RWPE2 (cell line): Measurements from ENCODE around the gene FMN1.
"Not testable (repeated sequence)": the region's sequence is repeated elsewhere in the genome, so short reads cannot be mapped to it uniquely, and the experiment has no call there.

Source experiments
- ATAC-seq: fragments of 200-7000 bp; cut with Tn5 transposase; 3 replicates; pipeline ENCODE4 v1.9.1; 2021; ENCODE audit warnings: low read depth
- DNase-seq: peaks from one replicate; pipeline ENCODE4 v3.0.0-alpha.2; 2020; ENCODE audit warnings: low spot score
- H3K27ac ChIP-seq: fragments of 450-650 bp; 2 replicates; pipeline ENCODE4 v1.5.1; 2017; ENCODE audit warnings: mild to moderate bottlenecking; ENCODE audit not compliant: poor library complexity, severe bottlenecking
- H3K27me3 ChIP-seq: fragments of 250-450 bp; sonication (Bioruptor Pico); 2 replicates; pipeline ENCODE4 v1.5.1; 2021; ENCODE audit warnings: mild to moderate bottlenecking, moderate library complexity; ENCODE audit not compliant: insufficient read depth, poor library complexity, severe bottlenecking
- H3K36me3 ChIP-seq: fragments of 250-450 bp; sonication (Bioruptor Pico); 2 replicates; pipeline ENCODE4 v1.5.1; 2020; ENCODE audit warnings: low read depth, mild to moderate bottlenecking, moderate library complexity
- H3K4me1 ChIP-seq: fragments of 250-450 bp; sonication (Bioruptor Pico); 2 replicates; pipeline ENCODE4 v1.5.1; 2021; ENCODE audit warnings: mild to moderate bottlenecking, moderate library complexity; ENCODE audit not compliant: insufficient read depth, poor library complexity, severe bottlenecking
- H3K4me3 ChIP-seq: fragments of 250-450 bp; sonication (Bioruptor Pico); 2 replicates; pipeline ENCODE4 v1.5.1; 2021; ENCODE audit warnings: mild to moderate bottlenecking, moderate library complexity; ENCODE audit not compliant: severe bottlenecking
- H3K9me3 ChIP-seq: fragments of 250-450 bp; sonication (Bioruptor Pico); 2 replicates; pipeline ENCODE4 v1.5.1; 2021; ENCODE audit warnings: mild to moderate bottlenecking, moderate library complexity; ENCODE audit not compliant: severe bottlenecking
- CTCF ChIP-seq: fragments of 450-650 bp; IDR thresholded peaks from one replicate; pipeline ENCODE4 v1.5.1; 2017; ENCODE audit warnings: mild to moderate bottlenecking, moderate library complexity; ENCODE audit not compliant: poor library complexity, severe bottlenecking

FMN1 gene

DNA sequence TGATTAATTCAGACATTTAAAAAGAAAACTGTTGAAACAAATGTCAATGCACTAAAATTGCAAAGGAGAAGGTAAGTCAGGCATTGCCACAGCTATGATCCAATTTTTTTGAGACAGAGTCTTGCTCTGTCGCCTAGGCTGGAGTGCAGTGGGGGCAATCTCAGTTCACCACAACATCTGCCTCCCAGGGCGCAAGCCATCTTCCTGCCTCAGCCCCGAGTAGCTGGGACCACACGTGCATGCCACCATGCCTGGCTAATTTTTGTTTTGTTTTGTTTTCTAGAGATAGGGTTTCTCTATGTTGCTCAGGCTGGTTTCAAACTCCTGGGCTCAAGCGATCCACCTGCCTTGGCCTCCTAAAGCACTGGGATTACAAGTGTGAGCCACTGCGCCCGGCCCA lies 117.6 kb downstream of the FMN1 start:
- Histone ChIP-seq H3K27me3 (no peaks in the 10 kb centered on the region), H3K36me3 (no peaks in the 10 kb centered on the region), H3K4me1 (no peaks in the 10 kb centered on the region), H3K27ac (no peak overlapping the region), H3K9me3 (no peaks in the 10 kb centered on the region), H3K4me3 (no peak overlapping the region)
- DNase-seq (no peak), ATAC-seq (no peak)
- no peak for TF ChIP-seq CTCF

DNA sequence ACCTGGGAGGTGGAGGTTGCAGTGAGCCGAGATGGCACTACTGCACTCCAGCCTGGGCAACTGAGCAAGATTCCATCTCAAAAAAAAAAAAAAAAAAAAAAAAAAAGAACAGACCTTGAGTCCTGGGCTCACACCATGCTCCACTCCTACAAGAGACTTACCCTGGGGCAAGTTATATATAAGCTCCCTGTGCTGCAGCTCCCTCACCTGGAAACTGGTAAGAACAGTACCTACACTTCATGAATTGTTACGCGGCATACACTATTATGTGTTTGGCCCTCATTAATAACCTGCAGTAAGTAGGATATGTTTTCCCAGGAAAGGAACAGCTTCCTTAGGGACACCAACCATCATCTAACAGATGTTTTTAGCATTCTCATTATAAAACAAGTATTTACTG lies 119.6 kb downstream of the FMN1 start:
- Histone ChIP-seq H3K27me3 (no peaks in the 10 kb centered on the region), H3K36me3 (no peaks in the 10 kb centered on the region), H3K4me3 (no peak overlapping the region), H3K4me1 (no peaks in the 10 kb centered on the region), H3K27ac (no peak overlapping the region), H3K9me3 (no peaks in the 10 kb centered on the region)
- no peak for DNase-seq
- peak; percentile 35 for TF ChIP-seq CTCF
- ATAC-seq, result peak; percentile 70; the same call in 2 of the 3 replicates

- H3K27me3 ChIP-seq, result no peaks in the 10 kb centered on the region
- TF ChIP-seq CTCF, result no peak
- no peaks in the 10 kb centered on the region for H3K4me1 ChIP-seq
- DNase-seq, result no peak
- ATAC-seq, result no peak
- no peaks in the 10 kb centered on the region for H3K36me3 ChIP-seq
- no peak overlapping the region for H3K27ac ChIP-seq
- H3K9me3 ChIP-seq, result no peaks in the 10 kb centered on the region
- H3K4me3 ChIP-seq, result no peak overlapping the region
Observed at GRCh38 chr15:33074212-33074611, 120.3 kb downstream of the FMN1 start.

DNA sequence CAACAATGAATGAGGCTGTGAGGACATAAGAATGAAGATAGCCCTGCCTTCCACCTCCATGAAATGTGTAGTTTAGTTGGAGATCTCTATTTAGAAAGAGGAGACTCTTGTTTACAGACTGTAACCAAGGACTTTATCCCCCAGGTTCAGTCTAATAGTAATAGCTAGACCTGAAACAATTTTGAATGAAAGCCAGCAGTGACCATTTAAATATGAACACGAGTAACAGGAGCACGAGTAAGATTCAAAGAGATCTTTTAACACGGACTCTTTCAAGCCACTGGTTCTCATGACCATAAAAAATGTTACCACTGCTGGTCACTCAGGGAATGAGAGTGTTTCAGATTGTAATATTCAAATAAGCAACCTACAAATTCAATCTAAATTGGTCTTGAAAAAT lies 123.1 kb downstream of the FMN1 start:
- TF ChIP-seq CTCF, result no peak
- Histone ChIP-seq H3K9me3 (no peaks in the 10 kb centered on the region), H3K27ac (no peak overlapping the region), H3K36me3 (no peaks in the 10 kb centered on the region), H3K4me3 (no peak overlapping the region), H3K27me3 (no peaks in the 10 kb centered on the region), H3K4me1 (peaks cover 21% of the 10 kb centered on the region)
- DNase-seq, result no peak
- ATAC-seq, result no peak

DNA sequence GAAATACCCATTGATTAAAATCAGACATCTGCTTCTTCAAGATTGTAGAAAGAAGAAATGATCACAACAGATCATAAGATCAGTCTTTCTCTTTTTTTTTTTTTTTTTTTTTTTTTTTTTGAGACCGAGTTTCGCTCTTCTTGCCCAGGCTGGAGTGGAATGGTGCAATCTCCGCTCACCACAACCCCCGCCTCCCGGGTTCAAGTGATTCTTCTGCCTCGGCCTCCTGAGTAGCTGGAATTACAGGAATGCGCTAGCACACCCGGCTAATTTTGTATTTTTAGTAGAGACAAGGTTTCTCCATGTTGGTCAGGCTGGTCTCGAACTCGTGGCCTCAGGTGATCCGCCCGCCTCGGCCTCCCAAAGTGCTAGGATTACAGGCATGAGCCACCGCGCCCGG lies 124.6 kb downstream of the FMN1 start:
- not testable (repeated sequence) for H3K9me3 ChIP-seq, H3K36me3 ChIP-seq, H3K4me3 ChIP-seq, H3K27ac ChIP-seq, ATAC-seq, DNase-seq, H3K27me3 ChIP-seq
- H3K4me1 ChIP-seq, result peaks cover 21% of the 10 kb centered on the region
